ENCODE results near the gene FOXQ1. TPM values are rescaled to one million over a fixed set of nuclear protein-coding genes. Genes with fewer than 3 reads are reported as not detected.

The FOXQ1 gene
- total and polyA plus RNA-seq, 4 donors = 1.5 to 22.9 (median 6.9) TPM

- Histone ChIP-seq H3K27me3 (ENCODE audit: control insufficient read depth in 3 of 3, insufficient read depth in 3 of 3, low read length in 2 of 3) (no peaks in the 10 kb centered on the region), H3K9me3 (ENCODE audit: control insufficient read depth in 4 of 4, insufficient read depth in 3 of 4, low read length in 3 of 4) (no peaks in the 10 kb centered on the region), H3K4me3 (no peak overlapping the region), H3K27ac (ENCODE audit: low read depth in 1 of 2, low read length in 1 of 2) (peak overlapping the region in 1 of 2 donors; percentile 52), H3K36me3 (ENCODE audit: control insufficient read depth in 4 of 4, insufficient read depth in 4 of 4, low read length in 4 of 4) (no peaks in the 10 kb centered on the region), H3K4me1 (ENCODE audit: control insufficient read depth in 5 of 5, insufficient read depth in 5 of 5, low read length in 5 of 5) (peaks cover 0 to 73% (median 44%) of the 10 kb centered on the region in 5 donors), H3K9ac (ENCODE audit: insufficient read depth in 1 of 2, low read length in 2 of 2) (no peak overlapping the region)
- peak; percentile 93 to 99 (median 99) for DNase-seq
- ATAC-seq (ENCODE audit: insufficient read depth, low FRiP score) = peak; percentile 68
- 65 to 84% methylated on average over 6 of the region's 6 CpGs for WGBS, 2 donors
- no peak for TF ChIP-seq CTCF (IDR thresholded peaks at IDR 0.05; ENCODE audit: control extremely low read depth, extremely low read depth)
Measured at GRCh38 chr6:1325461-1326309, 13.8 kb downstream of the FOXQ1 start.

- peak; percentile 63 to 87 (median 77) for DNase-seq
- no peak for ATAC-seq (ENCODE audit: insufficient read depth, low FRiP score)
Measured at GRCh38 chr6:1326535-1327121, 14.7 kb downstream of the FOXQ1 start.

DNA sequence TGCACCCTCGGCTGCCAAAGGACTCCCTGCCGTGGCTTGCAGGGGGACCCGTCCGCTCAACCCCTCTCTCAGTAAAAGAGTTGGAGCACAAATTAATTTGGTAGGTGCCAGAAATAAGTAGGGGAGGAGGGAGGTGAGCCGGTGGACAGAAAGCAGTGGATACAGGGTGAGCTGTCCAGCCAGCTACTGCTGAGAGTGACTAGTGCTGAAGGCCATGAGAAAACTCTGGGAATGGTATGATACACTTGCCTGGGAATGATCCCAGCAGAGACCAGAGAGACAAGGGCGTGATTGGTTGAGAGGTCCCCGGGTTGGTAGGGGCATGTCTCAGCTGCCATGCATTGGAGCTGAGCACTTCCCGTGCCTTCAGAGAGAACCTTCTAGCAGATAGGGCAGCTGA, 15.7 kb downstream of the FOXQ1 start:
- TF ChIP-seq CTCF (IDR thresholded peaks at IDR 0.05; ENCODE audit: control extremely low read depth, extremely low read depth) = no peak

More at GRCh38 chr6:1326535-1327121, 14.7 kb downstream of the FOXQ1 start:
- H3K4me3 ChIP-seq = no peak overlapping the region
- peaks cover 0 to 66% (median 38%) of the 10 kb centered on the region in 5 donors for H3K4me1 ChIP-seq (ENCODE audit: control insufficient read depth in 5 of 5, insufficient read depth in 5 of 5, low read length in 5 of 5)
- TF ChIP-seq CTCF (IDR thresholded peaks at IDR 0.05; ENCODE audit: control extremely low read depth, extremely low read depth) = no peak
- no peaks in the 10 kb centered on the region for H3K27me3 ChIP-seq (ENCODE audit: control insufficient read depth in 3 of 3, insufficient read depth in 3 of 3, low read length in 2 of 3)
- H3K36me3 ChIP-seq (ENCODE audit: control insufficient read depth in 4 of 4, insufficient read depth in 4 of 4, low read length in 4 of 4) = no peaks in the 10 kb centered on the region
- no peak overlapping the region for H3K9ac ChIP-seq (ENCODE audit: insufficient read depth in 1 of 2, low read length in 2 of 2)
- no peaks in the 10 kb centered on the region for H3K9me3 ChIP-seq (ENCODE audit: control insufficient read depth in 4 of 4, insufficient read depth in 3 of 4, low read length in 3 of 4)
- WGBS, 2 donors = 29 to 37% methylated on average over 11 of the region's 11 CpGs
- peak overlapping the region in 1 of 2 donors; percentile 4 for H3K27ac ChIP-seq (ENCODE audit: low read depth in 1 of 2, low read length in 1 of 2)

More for the DNA sequence above, 15.7 kb downstream of the FOXQ1 start:
- Histone ChIP-seq H3K9ac (ENCODE audit: insufficient read depth in 1 of 2, low read length in 2 of 2) (no peak overlapping the region), H3K9me3 (ENCODE audit: control insufficient read depth in 4 of 4, insufficient read depth in 3 of 4, low read length in 3 of 4) (no peaks in the 10 kb centered on the region), H3K4me3 (no peak overlapping the region), H3K4me1 (ENCODE audit: control insufficient read depth in 5 of 5, insufficient read depth in 5 of 5, low read length in 5 of 5) (peaks cover 0 to 57% (median 33%) of the 10 kb centered on the region in 5 donors), H3K36me3 (ENCODE audit: control insufficient read depth in 4 of 4, insufficient read depth in 4 of 4, low read length in 4 of 4) (no peaks in the 10 kb centered on the region), H3K27ac (ENCODE audit: low read depth in 1 of 2, low read length in 1 of 2) (no peak overlapping the region), H3K27me3 (ENCODE audit: control insufficient read depth in 3 of 3, insufficient read depth in 3 of 3, low read length in 2 of 3) (no peaks in the 10 kb centered on the region)
- DNase-seq (no peak), ATAC-seq (ENCODE audit: insufficient read depth, low FRiP score) (no peak)
- 86 to 92% methylated on average over 8 of the region's 8 CpGs for WGBS, 2 donors
